Lung (tissue), 12 donors: ENCODE data around the gene VPS16. TPM values are rescaled to one million over a fixed set of nuclear protein-coding genes. Genes with fewer than 3 reads are reported as not detected.

Experiments used
- ATAC-seq: fragments of 200-7000 bp; cut with Tn5 transposase; one replicate; pipeline ENCODE4 v1.9.1; 2020; ENCODE audit warnings: moderate number of reproducible peaks; ENCODE audit not compliant: insufficient read depth, low FRiP score
- DNase-seq, 3 donors: peaks; one replicate each; pipeline ENCODE4 v3.0.0-alpha.2; 2013 to 2017
- H3K27ac ChIP-seq, 2 donors: one replicate each; pipeline ENCODE4 v1.5.1; 2013; ENCODE audit warnings: mild to moderate bottlenecking in 2 of 2, moderate library complexity in 2 of 2, control low read depth in 1 of 2, inconsistent platforms in 1 of 2, low read depth in 1 of 2, low read length in 1 of 2
- H3K27me3 ChIP-seq, 3 donors: one replicate each; pipeline ENCODE4 v1.5.1; 2013; ENCODE audit warnings: low read length in 2 of 3; ENCODE audit not compliant: control insufficient read depth in 3 of 3, insufficient read depth in 3 of 3
- H3K36me3 ChIP-seq, 4 donors: one replicate each; pipeline ENCODE4 v1.5.1; 2013; ENCODE audit warnings: low read length in 4 of 4, mild to moderate bottlenecking in 1 of 4, moderate library complexity in 1 of 4; ENCODE audit not compliant: control insufficient read depth in 4 of 4, insufficient read depth in 4 of 4
- H3K4me1 ChIP-seq, 5 donors: one replicate each; pipeline ENCODE4 v1.5.1; 2013; ENCODE audit warnings: low read length in 5 of 5, mild to moderate bottlenecking in 2 of 5, moderate library complexity in 1 of 5; ENCODE audit not compliant: control insufficient read depth in 5 of 5, insufficient read depth in 5 of 5
- H3K4me3 ChIP-seq: one replicate; pipeline ENCODE4 v1.5.1; 2013; ENCODE audit warnings: mild to moderate bottlenecking, control low read depth, moderate library complexity
- H3K9ac ChIP-seq, 2 donors: one replicate each; pipeline ENCODE4 v1.5.1; 2013; ENCODE audit warnings: low read length in 2 of 2, control low read depth in 1 of 2; ENCODE audit not compliant: insufficient read depth in 1 of 2
- H3K9me3 ChIP-seq, 4 donors: one replicate each; pipeline ENCODE4 v1.5.1; 2013; ENCODE audit warnings: low read length in 3 of 4, mild to moderate bottlenecking in 1 of 4, moderate library complexity in 1 of 4; ENCODE audit not compliant: control insufficient read depth in 4 of 4, insufficient read depth in 3 of 4
- WGBS, 2 donors: extraction: QIAGEN DNeasy Blood & Tissue Kit; methylation state at CpG; one replicate each; pipeline ENCODE4 v1.1.7; 2013; 5-methylcytosine and 5-hydroxymethylcytosine counted together
- polyA plus RNA-seq, 2 donors: library from polyadenylated mRNA; stranded (reverse); fragments of 200-250 nt; gene quantifications; one replicate each; pipeline ENCODE4 v1.2.1, GENCODE V29; 2013
- total RNA-seq, 2 donors: library from RNA; depleted of rRNA in 1 of 2; stranded (reverse); fragments of >200 nt in 1 of 2; gene quantifications; one replicate each; pipeline ENCODE4 v1.2.1, GENCODE V29; 2014 to 2021
- TF ChIP-seq, protein P1 (sequence below): IDR thresholded peaks from 2 replicates; pipeline ENCODE4 v1.5.1; 2012; ENCODE audit warnings: mild to moderate bottlenecking; ENCODE audit errors: control extremely low read depth, extremely low read depth
- donor health status: control.
- donor health status: control.
- donor health status: Bipolar disorder and iron deficiency.
- donor health status: healthy.
- donor health status: DM: yes; HTN: yes; CAD: no.

The VPS16 gene
- total and polyA plus RNA-seq, 4 donors, result 26.1 to 53.4 (median 42.5) TPM

DNA sequence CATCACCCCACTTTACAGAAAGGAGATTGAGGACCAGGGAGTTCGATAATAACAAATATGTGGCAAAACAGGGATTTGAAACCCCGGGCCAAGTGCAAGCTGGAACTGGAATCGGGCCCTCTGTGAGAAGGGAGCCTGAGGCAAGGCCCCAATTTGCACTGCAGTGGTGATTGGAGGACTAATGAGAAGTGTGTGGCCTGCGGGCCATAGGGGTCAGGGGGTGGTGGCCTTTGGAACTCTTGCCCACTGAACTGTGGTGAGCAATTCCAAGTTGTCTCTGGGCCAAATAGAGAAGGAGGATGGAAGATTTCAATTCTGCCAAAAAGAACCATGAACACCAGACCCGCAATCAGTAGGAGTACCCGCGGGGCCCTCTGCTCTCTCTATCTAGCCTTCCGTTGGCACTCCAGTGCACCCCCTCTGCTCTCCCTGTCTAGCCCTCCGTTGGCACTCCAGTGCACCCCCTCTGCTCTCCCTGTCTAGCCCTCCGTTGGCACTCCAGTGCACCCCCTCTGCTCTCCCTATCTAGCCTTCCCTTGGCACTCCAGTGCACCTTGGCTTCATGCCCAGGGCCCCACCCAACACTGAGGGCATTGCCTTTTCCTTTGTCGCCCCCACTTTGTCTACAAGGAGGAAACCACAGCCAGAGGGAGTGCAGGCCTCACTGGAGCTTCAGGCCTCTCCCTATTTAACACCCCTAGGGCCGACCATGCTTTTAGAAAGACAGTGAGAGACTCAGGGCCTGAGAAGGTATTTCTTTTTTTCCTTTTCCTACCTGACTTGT lies 26.7 kb downstream of the VPS16 start:
- Histone ChIP-seq H3K27ac (no peak overlapping the region), H3K9ac (no peak overlapping the region), H3K4me1 (peaks cover 0 to 8% (median 0%) of the 10 kb centered on the region in 5 donors), H3K4me3 (no peak overlapping the region), H3K36me3 (peaks cover 2 to 33% (median 9%) of the 10 kb centered on the region in 4 donors), H3K27me3 (peaks cover 0 to 16% (median 16%) of the 10 kb centered on the region in 3 donors), H3K9me3 (no peaks in the 10 kb centered on the region)
- WGBS, 2 donors, result 51 to 64% methylated on average over 12 of the region's 12 CpGs
- TF ChIP-seq, protein P1, sequence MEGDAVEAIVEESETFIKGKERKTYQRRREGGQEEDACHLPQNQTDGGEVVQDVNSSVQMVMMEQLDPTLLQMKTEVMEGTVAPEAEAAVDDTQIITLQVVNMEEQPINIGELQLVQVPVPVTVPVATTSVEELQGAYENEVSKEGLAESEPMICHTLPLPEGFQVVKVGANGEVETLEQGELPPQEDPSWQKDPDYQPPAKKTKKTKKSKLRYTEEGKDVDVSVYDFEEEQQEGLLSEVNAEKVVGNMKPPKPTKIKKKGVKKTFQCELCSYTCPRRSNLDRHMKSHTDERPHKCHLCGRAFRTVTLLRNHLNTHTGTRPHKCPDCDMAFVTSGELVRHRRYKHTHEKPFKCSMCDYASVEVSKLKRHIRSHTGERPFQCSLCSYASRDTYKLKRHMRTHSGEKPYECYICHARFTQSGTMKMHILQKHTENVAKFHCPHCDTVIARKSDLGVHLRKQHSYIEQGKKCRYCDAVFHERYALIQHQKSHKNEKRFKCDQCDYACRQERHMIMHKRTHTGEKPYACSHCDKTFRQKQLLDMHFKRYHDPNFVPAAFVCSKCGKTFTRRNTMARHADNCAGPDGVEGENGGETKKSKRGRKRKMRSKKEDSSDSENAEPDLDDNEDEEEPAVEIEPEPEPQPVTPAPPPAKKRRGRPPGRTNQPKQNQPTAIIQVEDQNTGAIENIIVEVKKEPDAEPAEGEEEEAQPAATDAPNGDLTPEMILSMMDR, result no peak
- ATAC-seq (no peak), DNase-seq (no peak)

DNA sequence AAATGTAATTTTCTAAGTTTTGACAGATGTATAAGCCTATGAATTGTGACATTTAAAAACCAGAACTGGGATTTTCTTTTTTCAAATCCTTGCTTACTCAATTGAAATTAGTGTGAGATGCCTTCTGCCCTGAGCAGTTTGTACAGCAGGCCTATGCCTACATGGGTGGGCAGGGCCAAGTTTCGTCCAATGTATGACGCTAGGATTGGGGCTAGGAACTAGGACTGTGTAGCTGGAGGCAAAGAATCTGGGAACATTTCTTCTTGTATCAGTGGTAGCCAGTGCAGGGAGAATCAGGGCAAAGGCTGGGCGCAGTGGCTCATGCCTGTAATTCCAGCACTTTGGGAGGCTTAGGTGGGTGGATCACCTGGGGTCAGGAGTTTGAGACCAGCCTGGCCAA lies 28.8 kb downstream of the VPS16 start:
- H3K9me3 ChIP-seq, result no peaks in the 10 kb centered on the region
- peaks cover 2 to 19% (median 8%) of the 10 kb centered on the region in 4 donors for H3K36me3 ChIP-seq
- peaks cover 0 to 24% (median 19%) of the 10 kb centered on the region in 3 donors for H3K27me3 ChIP-seq
- no peak overlapping the region for H3K27ac ChIP-seq
- DNase-seq (no peak), ATAC-seq (no peak)
- H3K4me3 ChIP-seq, result no peak overlapping the region
- WGBS, 2 donors, result 94 to 97% methylated on average over 3 of the region's 3 CpGs
- H3K4me1 ChIP-seq, result peaks cover 0 to 17% (median 4%) of the 10 kb centered on the region in 5 donors
- no peak overlapping the region for H3K9ac ChIP-seq
- TF ChIP-seq, protein P1, result no peak

DNA sequence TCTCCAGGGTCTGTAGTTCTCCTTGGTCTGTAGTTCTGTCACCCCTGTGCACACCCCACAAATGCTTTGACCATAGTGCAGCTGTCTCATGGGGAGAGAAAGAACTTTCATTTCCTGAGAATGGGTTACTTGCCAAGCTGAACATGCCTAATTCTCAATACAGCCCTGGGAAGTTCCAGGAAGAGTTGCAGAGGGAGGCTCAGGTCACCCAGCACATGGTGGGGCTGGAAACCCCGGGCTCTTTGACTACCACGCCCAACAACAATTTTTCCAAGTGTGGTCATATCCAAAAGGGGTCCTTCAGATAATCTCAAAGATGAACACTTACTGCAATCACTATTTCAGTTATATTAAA lies 30.5 kb downstream of the VPS16 start:
- H3K9ac ChIP-seq, result no peak overlapping the region
- ATAC-seq, result no peak
- no peaks in the 10 kb centered on the region for H3K9me3 ChIP-seq
- H3K36me3 ChIP-seq, result peaks cover 0 to 6% (median 2%) of the 10 kb centered on the region in 4 donors
- 33 to 65% methylated on average over 2 of the region's 2 CpGs for WGBS, 2 donors
- DNase-seq, result no peak
- H3K27me3 ChIP-seq, result peaks cover 0 to 24% (median 19%) of the 10 kb centered on the region in 3 donors
- peaks cover 3 to 25% (median 10%) of the 10 kb centered on the region in 5 donors for H3K4me1 ChIP-seq
- H3K4me3 ChIP-seq, result no peak overlapping the region
- H3K27ac ChIP-seq, result no peak overlapping the region
- TF ChIP-seq, protein P1, result no peak
